BLaER1 treated with 17β-estradiol and CSF1 and Interleukin-3, amounts not matched to agents 10 nM and 100 nM (cell line): ENCODE data around the gene ODF2L.
A peak's percentile ranks its signal among the peaks of the same experiment; 100 is the strongest.

ENCODE experiments used
- H3K27ac ChIP-seq, 11 experiments: shearing (Covaris generic); formaldehyde crosslinking; 2 replicates each; pipeline ENCODE4 v1.8.1; 2022
- H3K27me3 ChIP-seq, 11 experiments: shearing (Covaris generic); formaldehyde crosslinking; 2 replicates each; pipeline ENCODE4 v1.8.1; 2022
- H3K36me3 ChIP-seq, 11 experiments: shearing (Covaris generic); formaldehyde crosslinking; 2 replicates each; pipeline ENCODE4 v1.8.1; 2022
- H3K4me1 ChIP-seq, 10 experiments: shearing (Covaris generic); formaldehyde crosslinking; 2 replicates each; pipeline ENCODE4 v1.8.1; 2022
- H3K4me2 ChIP-seq, 11 experiments: shearing (Covaris generic); formaldehyde crosslinking; 2 replicates each; pipeline ENCODE4 v1.8.1; 2022
- H3K4me3 ChIP-seq, 10 experiments: shearing (Covaris generic); formaldehyde crosslinking; 2 replicates each; pipeline ENCODE4 v1.8.1; 2022
- H3K9ac ChIP-seq, 11 experiments: shearing (Covaris generic); formaldehyde crosslinking; 2 replicates each; pipeline ENCODE4 v1.8.1; 2022
- H3K9me3 ChIP-seq, 11 experiments: shearing (Covaris generic); formaldehyde crosslinking; replicated peaks in 1 of 11; 2 replicates each; pipeline ENCODE4 v1.8.1; 2022
- H4K20me1 ChIP-seq, 11 experiments: shearing (Covaris generic); formaldehyde crosslinking; 2 replicates each; pipeline ENCODE4 v1.8.1; 2022
- Cebpa-rat ChIP-seq, 11 experiments: shearing (Covaris generic); IDR thresholded peaks; 2 replicates each; pipeline ENCODE4 v1.8.1; 2022

ODF2L gene

DNA sequence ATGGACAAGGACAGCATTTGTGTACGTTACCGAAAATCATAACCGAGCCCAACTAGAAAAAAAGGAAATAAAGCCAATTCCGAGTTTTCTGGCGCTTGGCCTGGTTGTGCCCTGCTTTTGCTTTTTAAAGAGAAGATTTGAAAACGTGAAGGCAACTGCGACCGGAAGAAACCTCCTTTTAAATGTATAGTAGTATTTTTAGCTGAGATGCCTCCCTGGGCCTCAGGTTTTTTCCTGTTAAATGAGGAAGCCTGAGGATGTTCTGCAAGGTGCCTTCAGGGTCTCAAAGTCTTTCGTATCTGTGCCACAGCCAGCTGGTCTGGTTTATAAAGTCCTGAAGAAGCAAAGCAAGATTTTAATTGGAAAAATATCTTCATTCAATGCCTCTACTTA lies 371 bp upstream of the ODF2L start:
- peaks cover 0 to 1% (median 0%) of the 10 kb centered on the region in 11 experiments; a peak in 2 of 22 replicates for H3K36me3 ChIP-seq
- H3K27me3 ChIP-seq, result no peaks in the 10 kb centered on the region
- H3K4me1 ChIP-seq, result peaks cover 16 to 32% (median 20%) of the 10 kb centered on the region in 10 experiments
- no peaks in the 10 kb centered on the region for H4K20me1 ChIP-seq
- H3K4me2 ChIP-seq, result peak overlapping the region; percentile 77 to 94 (median 89)
- peaks cover 0 to 4% (median under 1%) of the 10 kb centered on the region in 11 experiments; a peak in 8 of 22 replicates for H3K9me3 ChIP-seq
- H3K9ac ChIP-seq, result peak overlapping the region; percentile 72 to 93 (median 81)
- H3K27ac ChIP-seq, result peak overlapping the region; percentile 22 to 92 (median 73); a peak in 20 of 22 replicates
- TF ChIP-seq Cebpa-rat (IDR thresholded peaks at IDR 0.05), result no peak
- peak overlapping the region; percentile 73 to 89 (median 81) for H3K4me3 ChIP-seq

DNA sequence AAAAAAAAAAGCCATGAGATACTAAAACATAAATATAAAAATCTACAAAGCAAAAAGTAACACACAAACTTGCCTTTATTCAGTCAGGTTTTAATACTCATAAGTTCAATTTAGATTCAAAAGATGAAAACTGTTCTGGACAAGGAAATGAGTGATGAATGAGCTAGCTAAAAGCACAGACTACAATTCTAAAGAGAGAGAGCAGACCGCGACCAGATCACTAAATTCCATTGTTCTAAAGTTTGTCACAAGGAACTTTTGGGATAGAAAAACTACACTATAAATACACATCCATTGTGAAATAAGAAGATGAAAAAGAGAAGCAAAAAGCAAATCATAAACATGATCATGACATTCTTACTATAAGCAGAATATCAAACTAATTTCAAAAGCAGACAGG lies 1.7 kb downstream of the ODF2L start:
- Histone ChIP-seq H3K27ac (no peak overlapping the region), H3K4me1 (peaks cover 16 to 36% (median 20%) of the 10 kb centered on the region in 10 experiments), H3K9me3 (peaks cover 0 to 9% (median 6%) of the 10 kb centered on the region in 11 experiments; a peak in 13 of 22 replicates), H3K4me3 (peak overlapping the region in 3 of 10 experiments; percentile 73 to 88 (median 81); a peak in 3 of 20 replicates), H3K4me2 (peak overlapping the region in 8 of 11 experiments; percentile 77 to 96 (median 92); a peak in 12 of 22 replicates), H3K9ac (peak overlapping the region in 2 of 11 experiments; percentile 1 to 23; a peak in 2 of 22 replicates), H4K20me1 (no peaks in the 10 kb centered on the region), H3K27me3 (no peaks in the 10 kb centered on the region), H3K36me3 (peaks cover 0 to 7% (median 0%) of the 10 kb centered on the region in 11 experiments; a peak in 2 of 22 replicates)
- TF ChIP-seq Cebpa-rat (IDR thresholded peaks at IDR 0.05), result no peak

DNA sequence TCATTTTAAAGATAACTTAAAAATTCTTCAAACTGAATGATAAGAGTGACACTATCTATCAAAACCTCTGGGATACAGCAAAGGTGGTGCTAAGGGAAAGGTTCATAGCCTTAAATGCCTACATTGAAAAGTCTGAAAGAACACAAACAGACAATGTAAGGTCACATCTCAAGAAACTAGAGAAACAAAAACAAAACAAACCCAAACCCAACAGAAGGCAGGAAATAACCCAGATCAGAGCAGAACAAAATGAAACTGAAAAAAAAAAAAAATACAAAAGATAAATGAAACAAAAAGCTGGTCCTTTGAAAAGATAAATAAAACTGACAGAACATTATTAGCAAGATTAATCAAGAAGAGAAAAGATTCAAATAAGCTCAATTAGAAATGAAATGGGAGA lies 6.8 kb downstream of the ODF2L start:
- Histone ChIP-seq H3K27ac (no peak overlapping the region), H3K4me3 (no peak overlapping the region), H3K9ac (no peak overlapping the region), H4K20me1 (no peaks in the 10 kb centered on the region), H3K4me2 (peak overlapping the region in 3 of 11 experiments; percentile 1 to 44 (median 10); a peak in 3 of 22 replicates), H3K27me3 (no peaks in the 10 kb centered on the region), H3K4me1 (peaks cover 0 to 18% (median 0%) of the 10 kb centered on the region in 10 experiments; a peak in 7 of 20 replicates), H3K9me3 (peaks cover 0 to 9% (median 6%) of the 10 kb centered on the region in 11 experiments; a peak in 13 of 22 replicates), H3K36me3 (peaks cover 0 to 22% (median 0%) of the 10 kb centered on the region in 11 experiments; a peak in 3 of 22 replicates)
- TF ChIP-seq Cebpa-rat (IDR thresholded peaks at IDR 0.05), result no peak

DNA sequence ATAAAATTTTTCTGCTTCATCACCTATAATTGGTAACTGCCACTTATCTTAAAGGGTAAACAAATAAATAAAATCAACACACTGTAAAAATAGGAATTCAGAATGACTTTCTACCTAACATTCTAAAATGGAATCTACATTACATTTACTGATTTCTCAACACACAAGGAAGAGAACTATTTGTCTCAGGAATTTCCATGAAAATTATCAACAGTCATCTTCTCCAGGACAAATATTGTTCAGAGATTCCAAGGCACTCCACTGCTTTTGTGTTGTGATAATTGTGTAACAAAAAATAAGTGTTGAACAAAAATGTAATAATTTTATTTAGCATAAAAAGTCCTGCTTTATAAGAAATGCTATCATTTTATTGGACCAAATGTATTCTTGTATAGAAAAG lies 7.3 kb downstream of the ODF2L start:
- Histone ChIP-seq H3K36me3 (peaks cover 0 to 22% (median 0%) of the 10 kb centered on the region in 11 experiments; a peak in 3 of 22 replicates), H4K20me1 (no peaks in the 10 kb centered on the region), H3K4me3 (no peak overlapping the region), H3K9ac (no peak overlapping the region), H3K27ac (no peak overlapping the region), H3K27me3 (no peaks in the 10 kb centered on the region), H3K4me1 (peaks cover 0 to 13% (median 0%) of the 10 kb centered on the region in 10 experiments; a peak in 5 of 20 replicates), H3K4me2 (no peak overlapping the region), H3K9me3 (peaks cover 0 to 9% (median 6%) of the 10 kb centered on the region in 11 experiments; a peak in 13 of 22 replicates)
- no peak for TF ChIP-seq Cebpa-rat (IDR thresholded peaks at IDR 0.05)

DNA sequence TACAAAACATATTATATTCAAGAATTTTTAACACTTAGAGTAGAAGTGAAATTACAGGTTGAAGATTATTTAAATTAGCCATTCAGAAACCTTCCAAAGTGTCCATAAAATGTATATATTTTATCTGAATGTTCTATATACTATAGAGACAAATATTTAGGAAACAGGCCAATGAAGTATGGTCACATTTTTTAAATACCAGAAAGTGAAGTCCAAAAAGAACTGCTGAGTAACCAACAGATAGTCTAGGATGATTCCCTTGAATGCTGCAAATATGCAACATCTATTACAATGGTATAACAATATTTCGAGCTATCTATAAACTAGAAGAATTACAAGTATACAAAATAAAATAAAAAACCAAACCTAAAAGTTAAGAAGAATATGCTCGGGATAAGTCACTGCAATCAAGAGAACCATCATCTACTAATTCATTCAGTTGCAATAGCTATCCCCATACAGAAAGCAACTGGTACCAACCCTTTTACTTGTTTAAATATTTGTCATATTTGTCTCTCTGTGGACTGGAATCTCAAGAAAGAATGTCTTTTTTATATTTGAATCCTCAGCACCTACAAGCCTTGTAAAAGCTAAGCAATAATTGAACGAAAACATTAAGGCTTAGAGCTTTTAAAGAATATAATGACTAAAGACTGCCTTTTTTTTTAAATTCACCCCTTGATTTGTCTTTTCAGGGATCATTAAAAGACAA lies 8.1 kb downstream of the ODF2L start:
- Histone ChIP-seq H3K4me2 (no peak overlapping the region), H3K9ac (no peak overlapping the region), H3K27me3 (no peaks in the 10 kb centered on the region), H3K36me3 (peaks cover 0 to 22% (median 0%) of the 10 kb centered on the region in 11 experiments; a peak in 3 of 22 replicates), H4K20me1 (no peaks in the 10 kb centered on the region), H3K4me3 (no peak overlapping the region), H3K9me3 (peaks cover 0 to 9% (median 6%) of the 10 kb centered on the region in 11 experiments; a peak in 13 of 22 replicates), H3K4me1 (peaks cover 0 to 12% (median 0%) of the 10 kb centered on the region in 10 experiments; a peak in 7 of 20 replicates), H3K27ac (no peak overlapping the region)
- TF ChIP-seq Cebpa-rat (IDR thresholded peaks at IDR 0.05), result no peak

DNA sequence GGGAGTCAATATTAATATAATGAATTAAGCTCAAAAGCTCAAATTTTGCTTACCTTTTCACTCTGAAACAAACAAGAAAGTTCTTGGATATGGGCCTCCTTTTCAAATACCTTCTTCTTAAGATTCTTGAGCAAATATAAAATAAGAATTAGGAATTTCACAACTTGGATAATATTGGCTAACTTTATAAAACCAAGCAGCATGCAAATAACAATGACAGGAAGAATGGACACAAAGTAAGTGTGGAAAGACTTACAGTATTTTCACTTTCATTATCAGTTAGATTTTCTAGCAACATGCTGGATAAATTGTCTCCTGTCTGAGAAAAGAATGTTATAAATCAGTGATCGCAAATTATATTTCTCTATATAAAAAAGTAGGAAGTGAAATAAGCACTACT lies 13.2 kb downstream of the ODF2L start:
- Histone ChIP-seq H3K4me2 (peak overlapping the region in 6 of 11 experiments; percentile 41 to 68 (median 48); a peak in 9 of 22 replicates), H3K4me1 (peaks cover 0 to 13% (median 2%) of the 10 kb centered on the region in 10 experiments; a peak in 6 of 20 replicates), H3K4me3 (no peak overlapping the region; a peak in 1 of 20 replicates), H3K27ac (peak overlapping the region in 6 of 11 experiments; percentile 1 to 38 (median 18); a peak in 6 of 22 replicates), H4K20me1 (no peaks in the 10 kb centered on the region), H3K9me3 (peaks cover 9 to 12% (median 11%) of the 10 kb centered on the region in 11 experiments), H3K36me3 (peaks cover 8 to 28% (median 11%) of the 10 kb centered on the region in 11 experiments), H3K9ac (peak overlapping the region in 4 of 11 experiments; percentile 4 to 48 (median 31); a peak in 4 of 22 replicates), H3K27me3 (no peaks in the 10 kb centered on the region)
- no peak for TF ChIP-seq Cebpa-rat (IDR thresholded peaks at IDR 0.05)

DNA sequence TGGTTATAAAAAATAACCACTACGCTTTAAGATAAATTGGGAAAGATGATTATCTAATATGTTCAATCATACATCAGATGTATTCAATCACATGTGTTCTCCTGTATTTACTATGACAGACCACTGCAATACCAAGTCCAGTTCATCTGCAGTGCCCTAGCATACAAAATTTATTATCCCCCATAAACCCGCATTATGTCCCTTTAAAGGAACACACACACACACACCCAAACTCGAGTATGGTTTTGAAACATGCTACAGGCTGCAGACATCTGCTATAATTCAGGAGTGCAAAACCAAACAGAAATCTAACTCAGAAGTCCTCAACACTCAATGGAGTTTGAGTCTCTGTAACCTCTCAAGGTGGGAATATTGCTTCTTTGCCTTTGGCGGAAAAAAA lies 14.9 kb downstream of the ODF2L start:
- H3K4me1 ChIP-seq, result peaks cover 0 to 13% (median 2%) of the 10 kb centered on the region in 10 experiments; a peak in 6 of 20 replicates
- H3K27ac ChIP-seq, result no peak overlapping the region
- H3K4me2 ChIP-seq, result no peak overlapping the region
- H3K9ac ChIP-seq, result no peak overlapping the region; a peak in 1 of 22 replicates
- H4K20me1 ChIP-seq, result no peaks in the 10 kb centered on the region
- no peak overlapping the region for H3K4me3 ChIP-seq
- H3K9me3 ChIP-seq, result peaks cover 25 to 28% (median 27%) of the 10 kb centered on the region in 11 experiments
- no peaks in the 10 kb centered on the region for H3K27me3 ChIP-seq
- H3K36me3 ChIP-seq, result peaks cover 21 to 38% (median 27%) of the 10 kb centered on the region in 11 experiments
- no peak for TF ChIP-seq Cebpa-rat (IDR thresholded peaks at IDR 0.05)

DNA sequence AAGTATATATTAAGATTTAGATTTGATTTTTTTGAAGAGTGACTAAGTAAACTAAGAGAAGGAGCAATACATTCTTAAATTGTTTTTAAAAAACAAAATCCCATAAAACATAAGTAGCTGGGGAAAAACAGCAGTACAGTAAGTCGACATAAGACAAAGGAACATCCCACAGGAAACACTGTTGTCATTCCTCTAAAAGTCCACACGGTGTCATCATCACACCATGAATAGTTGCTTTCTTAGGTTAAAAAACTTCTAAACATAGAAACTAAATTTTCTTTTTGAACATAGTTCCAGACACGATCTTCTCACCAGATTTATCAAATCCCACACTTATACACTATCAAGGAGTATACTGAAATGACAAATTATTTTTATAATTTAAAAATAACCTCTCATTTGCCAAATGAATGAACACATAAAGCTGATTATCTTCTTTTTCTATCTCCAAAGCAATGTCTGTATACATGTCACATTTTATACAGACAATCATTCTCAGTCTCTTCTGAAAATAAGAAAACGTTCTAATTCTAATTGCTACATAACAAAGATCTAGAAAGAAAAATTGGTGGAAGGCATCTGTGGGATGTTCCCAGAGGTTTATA lies 15.8 kb downstream of the ODF2L start:
- Histone ChIP-seq H3K4me1 (peaks cover 0 to 15% (median 5%) of the 10 kb centered on the region in 10 experiments; a peak in 9 of 20 replicates), H3K36me3 (peaks cover 21 to 38% (median 28%) of the 10 kb centered on the region in 11 experiments), H3K4me3 (no peak overlapping the region), H3K9me3 (peaks cover 27 to 34% (median 29%) of the 10 kb centered on the region in 11 experiments), H3K27ac (no peak overlapping the region; a peak in 1 of 22 replicates), H3K9ac (no peak overlapping the region), H3K27me3 (no peaks in the 10 kb centered on the region), H4K20me1 (no peaks in the 10 kb centered on the region), H3K4me2 (0 out of 22 replicates have a peak overlapping the region, but pooled peaks of 1 of the 11 experiments have one; percentile 16)
- no peak for TF ChIP-seq Cebpa-rat (IDR thresholded peaks at IDR 0.05)
